Omental fat pad (tissue), 4 donors: ENCODE results near the gene CXCL5. TPM values are rescaled to one million over a fixed set of nuclear protein-coding genes. Genes with fewer than 3 reads are reported as not detected.
"Not testable (repeated sequence)": the region's sequence is repeated elsewhere in the genome, so short reads cannot be mapped to it uniquely, and the experiment has no call there.

Source experiments
- ATAC-seq: fragments of 150-250 bp; one replicate; pipeline ENCODE4 v1.9.1; 2016; ENCODE audit warnings: mild to moderate bottlenecking, moderate library complexity; ENCODE audit not compliant: low FRiP score
- DNase-seq: peaks from one replicate; pipeline ENCODE4 v3.0.0-alpha.2; 2019; ENCODE audit warnings: low spot score
- total RNA-seq, 4 donors: library from RNA; depleted of rRNA; stranded (reverse); fragments of >200 nt; gene quantifications; one replicate each; pipeline ENCODE4 v1.1.0, GENCODE V29; 2016
- TF ChIP-seq, protein P1 (sequence below), 3 donors: fragments of 450-650 bp; IDR thresholded peaks; one replicate each; pipeline ENCODE4 v1.5.1; 2016 to 2017; ENCODE audit warnings: antibody characterized with exemption in 3 of 3, mild to moderate bottlenecking in 3 of 3, moderate library complexity in 2 of 3

Gene CXCL5
- total RNA-seq, 4 donors from 2014 or later: 0.56 to 1.8 TPM; not detected in 2

DNA sequence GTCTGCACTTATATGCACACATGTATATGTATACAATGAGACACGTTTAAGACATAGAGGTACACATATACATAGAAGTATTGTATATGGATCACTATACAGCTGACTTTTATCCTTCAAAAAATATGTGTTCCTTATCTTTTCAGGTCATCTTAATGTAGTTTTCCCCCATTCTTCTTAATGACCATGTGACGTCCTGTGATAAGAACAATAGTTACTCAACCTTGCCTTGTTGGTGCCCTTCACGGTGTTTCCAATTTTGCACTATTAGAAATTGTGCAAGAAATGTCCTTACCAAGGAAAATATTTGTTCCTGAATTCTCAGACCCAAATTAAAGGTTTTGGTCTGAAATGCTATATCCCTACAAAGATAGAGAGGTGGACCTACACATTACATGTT, 9.4 kb downstream of the CXCL5 start:
- ATAC-seq: no peak
- no peak for DNase-seq
- TF ChIP-seq, protein P1, sequence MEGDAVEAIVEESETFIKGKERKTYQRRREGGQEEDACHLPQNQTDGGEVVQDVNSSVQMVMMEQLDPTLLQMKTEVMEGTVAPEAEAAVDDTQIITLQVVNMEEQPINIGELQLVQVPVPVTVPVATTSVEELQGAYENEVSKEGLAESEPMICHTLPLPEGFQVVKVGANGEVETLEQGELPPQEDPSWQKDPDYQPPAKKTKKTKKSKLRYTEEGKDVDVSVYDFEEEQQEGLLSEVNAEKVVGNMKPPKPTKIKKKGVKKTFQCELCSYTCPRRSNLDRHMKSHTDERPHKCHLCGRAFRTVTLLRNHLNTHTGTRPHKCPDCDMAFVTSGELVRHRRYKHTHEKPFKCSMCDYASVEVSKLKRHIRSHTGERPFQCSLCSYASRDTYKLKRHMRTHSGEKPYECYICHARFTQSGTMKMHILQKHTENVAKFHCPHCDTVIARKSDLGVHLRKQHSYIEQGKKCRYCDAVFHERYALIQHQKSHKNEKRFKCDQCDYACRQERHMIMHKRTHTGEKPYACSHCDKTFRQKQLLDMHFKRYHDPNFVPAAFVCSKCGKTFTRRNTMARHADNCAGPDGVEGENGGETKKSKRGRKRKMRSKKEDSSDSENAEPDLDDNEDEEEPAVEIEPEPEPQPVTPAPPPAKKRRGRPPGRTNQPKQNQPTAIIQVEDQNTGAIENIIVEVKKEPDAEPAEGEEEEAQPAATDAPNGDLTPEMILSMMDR (IDR thresholded peaks at IDR 0.05): no peak

DNA sequence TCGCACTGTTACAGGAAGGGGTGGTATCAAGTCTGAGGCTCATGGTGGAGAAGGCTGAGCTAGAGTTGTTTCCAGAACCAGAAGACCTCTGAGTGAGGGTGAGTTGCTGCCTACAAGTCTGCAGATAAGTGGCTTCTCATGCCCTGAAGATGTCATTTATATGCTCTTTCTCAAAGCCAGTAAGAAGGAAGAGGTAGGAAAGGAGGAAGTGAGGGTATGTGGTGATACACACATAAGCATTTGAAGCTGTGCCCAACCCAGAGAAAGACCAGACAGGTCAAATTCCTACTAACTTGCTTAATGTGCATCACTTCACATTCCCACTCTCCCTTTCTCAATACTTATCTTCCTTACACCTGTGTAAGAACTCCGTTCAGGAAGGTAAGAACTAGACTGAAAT, 10.4 kb downstream of the CXCL5 start, which contains the start of gene PPBP:
Gene PPBP, minus strand, starts transcription at position 130 of the 400 bp plus-strand sequence. Its CDS starts 87 bp downstream, at position 43.
- TF ChIP-seq, protein P1 (IDR thresholded peaks at IDR 0.05): no peak
- no peak for ATAC-seq
- no peak for DNase-seq

DNA sequence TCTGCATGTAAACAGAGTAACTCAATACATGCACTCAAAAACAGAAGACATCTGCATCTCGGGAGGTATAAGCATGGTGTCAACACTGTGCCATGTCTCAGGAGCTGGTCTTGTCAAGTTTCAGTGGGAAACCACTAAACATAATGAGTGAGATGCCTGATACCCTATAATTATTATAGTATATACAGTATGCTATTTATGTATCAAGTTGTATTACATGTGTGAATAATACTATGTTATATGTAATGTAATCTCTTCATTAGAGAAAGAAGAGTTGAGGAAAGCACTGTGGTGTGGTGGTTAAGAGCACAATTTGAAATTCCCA, 13.0 kb downstream of the CXCL5 start:
- DNase-seq: no peak
- TF ChIP-seq, protein P1 (IDR thresholded peaks at IDR 0.05): no peak
- no peak for ATAC-seq

DNA sequence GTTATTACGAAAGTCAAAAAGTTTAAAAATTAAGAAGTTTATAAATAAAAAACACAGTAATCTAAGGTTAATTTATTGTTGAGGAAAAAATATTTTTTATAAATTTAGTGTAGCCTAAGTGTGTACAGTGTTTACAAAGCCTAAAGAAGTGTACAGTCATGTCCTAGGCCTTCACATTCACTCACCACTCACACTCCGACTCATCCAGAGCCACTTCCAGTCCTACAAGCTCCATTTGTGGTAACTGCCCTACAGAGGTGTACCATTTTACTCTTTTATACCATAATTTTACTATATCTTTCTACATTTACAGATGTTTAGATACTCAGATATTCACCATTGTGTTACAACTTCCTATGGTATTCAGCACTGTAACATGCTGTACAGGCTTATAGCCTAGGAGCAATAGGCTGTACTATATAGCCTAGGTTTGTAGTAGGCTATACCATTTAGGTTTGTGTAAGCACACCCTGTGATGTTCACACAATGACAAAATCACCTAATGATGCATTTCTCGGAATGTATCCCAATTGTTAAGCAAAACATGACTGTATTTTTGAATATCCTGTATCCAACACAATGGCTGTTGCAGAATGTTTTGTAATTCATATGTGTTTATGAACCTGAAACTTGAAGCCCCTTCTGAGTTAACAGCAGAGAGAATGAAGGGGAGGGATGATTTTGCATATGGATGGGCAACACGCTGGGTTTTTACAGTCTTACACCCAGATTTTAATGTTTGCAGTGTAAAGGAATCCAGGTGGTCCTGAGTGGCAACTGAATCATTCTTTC, 13.5 kb downstream of the CXCL5 start:
- no peak for ATAC-seq
- DNase-seq: no peak
- TF ChIP-seq, protein P1 (IDR thresholded peaks at IDR 0.05): no peak

DNA sequence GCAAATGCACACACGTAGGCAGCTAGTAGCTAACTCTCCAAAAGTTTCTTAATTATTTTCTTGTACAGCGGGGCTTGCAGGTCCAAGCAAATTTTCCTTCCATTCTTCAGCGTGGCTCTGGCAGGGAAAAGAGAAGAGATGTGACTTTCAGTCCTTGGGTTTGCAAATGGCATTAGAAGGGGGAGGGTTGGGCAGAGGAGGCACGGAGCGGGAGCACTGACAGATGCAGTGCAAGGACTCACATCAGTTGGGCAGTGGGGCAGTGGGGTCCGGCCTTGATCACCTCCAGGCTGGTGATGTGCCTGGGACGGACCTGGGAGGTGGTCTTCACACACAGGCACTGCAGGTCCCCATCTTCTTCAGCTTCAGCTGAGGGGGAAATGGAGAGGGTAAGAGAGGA, 17.3 kb downstream of the CXCL5 start:
- DNase-seq, ATAC-seq: not testable (repeated sequence)

DNA sequence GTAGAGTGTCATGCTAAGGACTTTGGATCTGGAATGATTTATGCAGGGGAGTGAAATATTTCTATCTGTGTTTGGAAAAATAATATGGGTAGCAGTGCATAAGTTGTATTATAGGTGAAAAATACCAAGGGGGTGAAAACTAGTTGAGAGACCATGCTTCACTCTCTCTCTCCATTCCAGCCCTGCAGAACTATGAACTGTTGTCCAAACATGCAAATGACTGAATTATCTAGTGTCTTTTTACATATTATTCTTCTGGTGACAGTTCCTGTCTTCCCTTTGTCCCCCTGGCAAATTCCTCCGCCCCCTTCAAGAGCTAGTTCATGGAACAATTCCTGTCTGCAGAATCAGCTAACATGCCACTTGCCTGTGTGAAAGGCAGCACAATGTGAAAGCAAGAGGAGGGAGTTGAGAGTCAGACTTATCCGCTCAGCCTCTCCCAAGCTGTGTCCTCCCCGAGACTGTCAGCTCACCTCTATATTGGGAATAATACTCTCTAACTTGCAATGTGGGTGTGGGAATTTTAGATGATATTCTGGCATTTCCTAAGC, 19.0 kb downstream of the CXCL5 start:
- DNase-seq (no peak), ATAC-seq (no peak)
- TF ChIP-seq, protein P1 (IDR thresholded peaks at IDR 0.05): no peak

DNA sequence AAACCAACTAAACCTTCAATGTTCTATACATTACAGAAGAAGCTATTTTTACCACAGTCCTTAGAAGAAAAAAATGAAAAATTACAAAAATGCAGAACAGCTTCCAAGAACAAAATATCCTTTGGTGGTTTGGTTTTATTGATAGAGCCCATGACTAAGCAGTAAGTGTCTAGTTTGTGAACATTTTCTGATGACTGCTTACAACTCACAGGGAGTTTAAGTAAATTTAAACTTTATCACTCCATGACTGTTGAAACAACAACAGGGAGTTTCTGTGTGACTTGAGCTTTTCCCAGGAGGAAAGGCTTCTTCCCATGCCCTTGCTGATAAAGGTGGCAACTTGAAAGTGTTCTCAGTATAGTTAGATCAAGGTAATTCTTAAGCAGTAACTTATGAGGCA, 19.6 kb downstream of the CXCL5 start:
- ATAC-seq (no peak), DNase-seq (no peak)
- TF ChIP-seq, protein P1 (IDR thresholded peaks at IDR 0.05): no peak
